A549 treated with CpdA at 1 μM for 4 hours (cell line): ENCODE measurements around the gene BUB1B. TPM values are rescaled to one million over a fixed set of nuclear protein-coding genes. Genes with fewer than 3 reads are reported as not detected.

Experiments used
- total RNA-seq: library from RNA; stranded (reverse); fragments of 200-300 nt; extraction: Qiagen RNA extraction; gene quantifications from 5 replicates; pipeline ENCODE4 v1.2.3, GENCODE V29; 2022; ENCODE audit warnings: low read depth

Gene BUB1B, protein sequence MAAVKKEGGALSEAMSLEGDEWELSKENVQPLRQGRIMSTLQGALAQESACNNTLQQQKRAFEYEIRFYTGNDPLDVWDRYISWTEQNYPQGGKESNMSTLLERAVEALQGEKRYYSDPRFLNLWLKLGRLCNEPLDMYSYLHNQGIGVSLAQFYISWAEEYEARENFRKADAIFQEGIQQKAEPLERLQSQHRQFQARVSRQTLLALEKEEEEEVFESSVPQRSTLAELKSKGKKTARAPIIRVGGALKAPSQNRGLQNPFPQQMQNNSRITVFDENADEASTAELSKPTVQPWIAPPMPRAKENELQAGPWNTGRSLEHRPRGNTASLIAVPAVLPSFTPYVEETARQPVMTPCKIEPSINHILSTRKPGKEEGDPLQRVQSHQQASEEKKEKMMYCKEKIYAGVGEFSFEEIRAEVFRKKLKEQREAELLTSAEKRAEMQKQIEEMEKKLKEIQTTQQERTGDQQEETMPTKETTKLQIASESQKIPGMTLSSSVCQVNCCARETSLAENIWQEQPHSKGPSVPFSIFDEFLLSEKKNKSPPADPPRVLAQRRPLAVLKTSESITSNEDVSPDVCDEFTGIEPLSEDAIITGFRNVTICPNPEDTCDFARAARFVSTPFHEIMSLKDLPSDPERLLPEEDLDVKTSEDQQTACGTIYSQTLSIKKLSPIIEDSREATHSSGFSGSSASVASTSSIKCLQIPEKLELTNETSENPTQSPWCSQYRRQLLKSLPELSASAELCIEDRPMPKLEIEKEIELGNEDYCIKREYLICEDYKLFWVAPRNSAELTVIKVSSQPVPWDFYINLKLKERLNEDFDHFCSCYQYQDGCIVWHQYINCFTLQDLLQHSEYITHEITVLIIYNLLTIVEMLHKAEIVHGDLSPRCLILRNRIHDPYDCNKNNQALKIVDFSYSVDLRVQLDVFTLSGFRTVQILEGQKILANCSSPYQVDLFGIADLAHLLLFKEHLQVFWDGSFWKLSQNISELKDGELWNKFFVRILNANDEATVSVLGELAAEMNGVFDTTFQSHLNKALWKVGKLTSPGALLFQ
- 28.2 to 33.9 TPM (median 30.0 TPM) in 5 replicates for total RNA-seq

DNA sequence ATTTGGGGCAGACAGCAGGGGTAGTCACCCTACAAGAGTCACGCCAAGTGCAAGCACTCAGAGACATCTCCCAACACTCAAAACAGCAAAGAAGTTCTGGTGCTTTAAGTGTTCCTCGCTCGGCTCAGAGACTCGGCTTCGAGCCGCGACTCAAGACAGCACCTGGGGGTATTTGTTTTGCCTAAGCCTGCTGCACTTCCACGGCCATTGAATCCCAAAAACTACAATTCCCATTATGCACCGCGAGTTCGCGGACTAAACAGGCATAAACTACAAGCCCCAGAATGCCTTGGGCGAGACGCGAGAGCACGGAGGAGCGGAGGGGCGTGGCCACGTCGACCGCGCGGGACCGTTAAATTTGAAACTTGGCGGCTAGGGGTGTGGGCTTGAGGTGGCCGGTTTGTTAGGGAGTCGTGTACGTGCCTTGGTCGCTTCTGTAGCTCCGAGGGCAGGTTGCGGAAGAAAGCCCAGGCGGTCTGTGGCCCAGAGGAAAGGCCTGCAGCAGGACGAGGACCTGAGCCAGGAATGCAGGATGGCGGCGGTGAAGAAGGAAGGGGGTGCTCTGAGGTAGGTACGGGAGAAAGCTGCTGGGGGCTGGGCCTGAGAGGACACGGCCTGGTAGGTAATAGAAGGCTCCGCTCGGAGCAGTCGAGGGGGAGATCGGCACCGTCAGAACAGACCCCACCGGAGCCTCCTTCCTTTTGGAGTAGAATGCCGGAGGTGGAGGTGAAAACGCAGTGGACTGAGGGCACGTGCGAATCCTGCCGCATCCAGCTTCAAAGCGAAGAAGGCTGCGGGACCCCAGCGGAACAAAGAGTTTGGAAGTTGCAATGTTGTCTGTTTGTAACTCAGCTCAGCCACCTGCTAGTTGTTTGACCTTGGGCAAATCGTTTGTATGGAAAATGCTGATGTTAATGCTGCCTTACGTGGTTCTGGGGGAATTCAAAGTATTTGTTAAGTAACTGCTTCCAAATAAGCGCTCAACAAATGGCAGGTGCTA lies at the start of gene BUB1B:
Gene BUB1B (plus strand): TSS at position 381 of the 1,000 bp plus-strand sequence. CDS start 152 bp downstream, at position 533.

DNA sequence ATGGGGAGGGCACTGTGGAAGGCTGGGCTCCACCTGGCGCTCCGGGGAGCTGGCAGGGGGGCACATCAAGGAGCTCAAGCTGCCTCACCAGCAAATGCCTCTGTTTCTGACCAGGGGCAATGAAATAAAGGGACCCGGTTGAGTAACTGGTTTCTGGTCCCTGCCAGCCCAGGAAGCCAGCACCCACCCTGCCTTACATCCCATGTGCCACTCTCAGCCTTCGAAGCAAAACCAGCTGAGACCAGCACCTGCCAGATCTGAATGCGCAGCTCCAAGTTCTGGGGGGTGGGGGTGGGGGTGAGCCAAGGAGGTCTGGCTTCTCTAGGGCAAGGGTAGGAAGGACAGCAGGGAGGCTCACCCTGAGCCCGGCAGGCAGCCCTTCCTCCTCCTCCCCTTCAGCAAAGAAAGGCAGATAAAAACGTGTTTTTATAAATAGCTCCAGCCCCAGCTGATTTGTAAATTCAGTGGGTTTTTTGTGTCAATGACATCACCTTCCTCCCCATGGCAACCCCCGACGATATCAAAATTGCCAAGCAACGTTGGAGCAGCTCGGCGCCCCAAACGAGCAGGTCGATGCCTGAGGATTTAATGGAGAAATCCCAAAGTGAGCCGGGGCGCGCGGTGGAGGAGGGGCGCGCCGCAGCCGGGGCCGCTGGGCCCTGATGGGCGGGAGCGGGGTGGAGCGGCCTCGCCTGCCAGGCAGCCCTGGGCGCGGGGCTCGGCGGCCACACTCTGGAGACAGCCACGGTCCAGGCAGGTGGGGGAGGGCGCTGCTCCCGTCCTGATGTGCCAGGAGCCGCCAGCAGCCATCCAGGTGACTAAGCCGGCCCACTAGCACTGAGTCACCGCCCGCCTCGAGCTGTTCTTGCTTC lies 77.9 kb downstream of the BUB1B start, which contains the start of gene PAK6:
Gene PAK6 (plus strand): TSS at position 532 of the 872 bp plus-strand sequence. CDS start 25,723 bp downstream, outside the sequence.

Other genes with a start within 250 kb of the BUB1B start
- 11.0 to 13.9 TPM (median 11.3 TPM) in 5 replicates for gene GPR176, start 240.8 kb upstream of the BUB1B start, total RNA-seq
- gene EIF2AK4, start 227.0 kb upstream of the BUB1B start, total RNA-seq, result 16.6 to 22.5 TPM (median 19.2 TPM) in 5 replicates
- 228 to 271 TPM (median 247 TPM) in 5 replicates for gene SRP14, start 121.9 kb upstream of the BUB1B start, total RNA-seq
- 1.6 to 3.0 TPM (median 1.8 TPM) in 5 replicates for gene BMF, start 52.2 kb upstream of the BUB1B start, total RNA-seq
- 0.19 to 0.47 TPM (median 0.30 TPM) in 4 of 5 replicates, not detected in the other for gene PAK6, start 78.0 kb downstream of the BUB1B start, total RNA-seq
- gene ANKRD63, start 122.0 kb downstream of the BUB1B start, total RNA-seq, result 0.19 to 0.42 TPM (median 0.32 TPM) in 4 of 5 replicates, not detected in the other
- 0.27 to 1.3 TPM (median 0.48 TPM) in 5 replicates for gene PLCB2, start 146.9 kb downstream of the BUB1B start, total RNA-seq
- 5.2 to 6.4 TPM (median 6.1 TPM) in 5 replicates for gene INAFM2, start 162.6 kb downstream of the BUB1B start, total RNA-seq
- 14.7 to 20.5 TPM (median 17.0 TPM) in 5 replicates for gene CCDC9B, start 179.9 kb downstream of the BUB1B start, total RNA-seq
- gene PHGR1, start 190.0 kb downstream of the BUB1B start, total RNA-seq, result not detected in 5 replicates
- gene DISP2, start 197.2 kb downstream of the BUB1B start, total RNA-seq, result 0.64 to 1.7 TPM (median 1.4 TPM) in 5 replicates
- 40.0 to 50.7 TPM (median 45.3 TPM) in 5 replicates for gene KNSTRN, start 221.7 kb downstream of the BUB1B start, total RNA-seq
- gene IVD, start 244.7 kb downstream of the BUB1B start, total RNA-seq, result 12.6 to 14.4 TPM (median 13.2 TPM) in 5 replicates